Measurements from ENCODE around the gene SNX21.

Gene SNX21

GRCh38 chr20:45801851-45802250 lies 31.7 kb upstream of the SNX21 start:
- no peak for TF ChIP-seq CTCF (IDR thresholded peaks at IDR 0.05; ENCODE audit: extremely low read depth, missing control alignments)
- DNase-seq (ENCODE audit: low spot score) = no peak

DNA sequence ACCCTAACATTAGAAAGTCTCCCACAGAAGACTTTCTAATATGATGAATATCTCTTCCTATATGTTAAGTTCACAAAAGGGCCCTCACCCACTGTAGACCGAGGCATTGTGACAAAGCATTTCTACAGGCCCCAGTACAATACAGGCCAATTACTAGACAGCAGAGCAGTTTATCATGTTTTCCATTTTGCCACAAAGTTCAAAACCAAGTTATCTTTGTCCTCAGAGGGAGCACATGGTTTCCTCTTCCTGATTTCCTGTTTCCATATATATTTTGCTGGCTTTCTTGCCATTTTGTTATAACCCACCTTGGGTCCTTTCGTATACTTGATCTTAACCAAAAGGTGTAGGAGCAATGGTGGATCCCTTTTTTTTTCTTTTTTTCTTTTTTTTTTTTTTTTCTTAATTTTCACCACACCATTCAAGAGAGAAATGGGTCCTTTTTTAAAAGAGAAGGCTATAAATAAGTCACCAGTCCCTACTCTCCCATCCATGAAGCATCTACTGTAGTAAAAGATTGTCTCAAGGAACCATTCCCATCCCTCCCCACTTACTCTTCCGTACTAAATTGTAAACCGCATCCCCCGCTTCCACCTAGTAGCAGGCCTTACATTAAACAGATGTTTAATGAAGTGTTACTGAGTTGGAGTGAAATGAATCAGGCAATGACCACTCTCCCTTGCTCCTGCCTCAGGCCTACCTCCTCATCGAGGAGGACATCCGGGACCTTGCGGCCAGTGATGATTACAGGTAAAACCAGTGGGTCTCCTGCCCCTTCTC lies 23.2 kb upstream of the SNX21 start:
- DNase-seq (ENCODE audit: low spot score) = no peak
- TF ChIP-seq CTCF (IDR thresholded peaks at IDR 0.05; ENCODE audit: extremely low read depth, missing control alignments) = no peak

DNA sequence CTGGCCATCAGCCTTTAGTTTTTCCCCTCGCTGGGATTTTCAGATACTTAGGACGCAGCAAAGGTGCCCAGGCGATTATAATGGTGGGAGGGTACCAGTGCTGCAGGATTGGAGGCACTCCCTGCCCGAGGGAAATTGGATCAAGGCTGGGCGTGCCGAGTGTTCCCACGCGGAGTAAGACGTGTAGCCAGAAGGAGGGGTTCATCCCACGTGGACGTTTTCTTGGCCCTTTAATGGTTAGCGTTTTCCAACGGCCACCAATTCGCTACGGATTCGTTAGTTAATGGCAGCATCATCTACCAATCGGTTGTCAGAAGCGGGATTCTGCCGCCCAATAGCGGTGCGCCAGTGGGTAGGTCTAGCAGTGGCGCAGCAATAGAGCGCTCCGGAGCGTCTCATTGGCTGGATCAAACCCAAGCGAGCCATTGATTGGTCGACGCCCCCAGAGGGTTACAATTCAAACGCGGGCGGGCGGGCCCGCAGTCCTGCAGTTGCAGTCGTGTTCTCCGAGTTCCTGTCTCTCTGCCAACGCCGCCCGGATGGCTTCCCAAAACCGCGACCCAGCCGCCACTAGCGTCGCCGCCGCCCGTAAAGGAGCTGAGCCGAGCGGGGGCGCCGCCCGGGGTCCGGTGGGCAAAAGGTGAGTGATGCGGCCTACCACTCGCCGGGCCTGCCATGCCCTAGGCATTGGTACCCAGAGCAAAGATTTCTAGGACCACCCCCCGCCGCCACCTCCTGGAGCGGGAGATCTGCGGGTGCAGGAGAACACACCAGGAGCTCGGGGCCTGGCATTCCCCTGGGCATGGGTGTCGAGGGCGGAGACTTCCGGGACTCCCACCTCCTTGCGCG lies 21.2 kb upstream of the SNX21 start, which contains the start of gene UBE2C:
Gene UBE2C (plus strand): TSS at position 488 of the 849 bp plus-strand sequence. CDS start 52 bp downstream, at position 540.
- peak; percentile 97 for DNase-seq (ENCODE audit: low spot score)
- TF ChIP-seq CTCF (IDR thresholded peaks at IDR 0.05; ENCODE audit: extremely low read depth, missing control alignments) = no peak

DNA sequence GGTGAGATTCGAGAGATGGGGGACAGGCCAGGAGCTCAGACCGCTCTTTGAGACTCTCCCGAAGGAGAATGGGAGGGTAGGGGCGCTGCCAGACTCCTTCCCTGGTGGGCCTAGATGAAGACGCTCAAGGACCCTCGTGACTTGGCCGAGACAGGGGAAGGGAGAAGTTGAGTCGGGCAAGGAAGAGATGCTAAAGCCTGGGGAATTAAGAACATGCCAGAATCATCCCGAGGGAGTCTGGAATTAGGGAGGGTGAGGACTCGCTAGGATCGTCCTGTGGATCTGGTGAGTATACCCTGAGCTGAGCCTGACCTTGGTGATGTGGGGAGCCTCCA lies 20.6 kb upstream of the SNX21 start:
- DNase-seq (ENCODE audit: low spot score) = no peak
- no peak for TF ChIP-seq CTCF (IDR thresholded peaks at IDR 0.05; ENCODE audit: extremely low read depth, missing control alignments)

- TF ChIP-seq CTCF (IDR thresholded peaks at IDR 0.05; ENCODE audit: extremely low read depth, missing control alignments) = no peak
- DNase-seq (ENCODE audit: low spot score) = no peak
Measured at GRCh38 chr20:45813489-45813888, 20.1 kb upstream of the SNX21 start.

DNA sequence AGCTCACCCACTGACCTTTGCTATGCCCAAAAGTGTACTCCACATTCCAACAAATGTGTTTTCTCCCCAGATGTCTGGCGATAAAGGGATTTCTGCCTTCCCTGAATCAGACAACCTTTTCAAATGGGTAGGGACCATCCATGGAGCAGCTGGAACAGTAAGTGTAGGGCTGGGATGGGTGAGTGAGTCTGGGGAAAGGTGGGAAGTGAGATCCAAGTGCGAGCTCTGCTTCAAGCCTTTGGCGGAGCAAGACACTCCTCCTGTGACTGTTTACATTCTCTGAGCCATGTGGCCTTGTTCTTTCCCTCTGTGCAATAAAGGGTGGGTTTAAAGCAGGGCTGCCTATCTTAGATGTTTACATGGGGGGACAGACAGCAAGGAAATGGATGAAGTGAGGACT lies 19.3 kb upstream of the SNX21 start:
- no peak for DNase-seq (ENCODE audit: low spot score)
- no peak for TF ChIP-seq CTCF (IDR thresholded peaks at IDR 0.05; ENCODE audit: extremely low read depth, missing control alignments)

GRCh38 chr20:45816951-45817350 lies 16.6 kb upstream of the SNX21 start:
- TF ChIP-seq CTCF (IDR thresholded peaks at IDR 0.05; ENCODE audit: extremely low read depth, missing control alignments) = no peak
- DNase-seq (ENCODE audit: low spot score) = no peak
